HT1080 (cell line): Measurements from ENCODE around the gene STAP1. TPM values are rescaled to one million over a fixed set of nuclear protein-coding genes. Genes with fewer than 3 reads are reported as not detected.

ENCODE experiments used
- DNase-seq: peaks from one replicate; pipeline ENCODE4 v3.0.0-alpha.2; 2015; ENCODE audit warnings: low read depth
- total RNA-seq: library from RNA; depleted of rRNA; stranded (reverse); fragments of >200 nt; shearing (Covaris generic); gene quantifications from 2 replicates; pipeline ENCODE4 v1.2.3, GENCODE V29; 2014

Gene STAP1
- total RNA-seq, 1 experiment from 2014 or later = not detected

DNA sequence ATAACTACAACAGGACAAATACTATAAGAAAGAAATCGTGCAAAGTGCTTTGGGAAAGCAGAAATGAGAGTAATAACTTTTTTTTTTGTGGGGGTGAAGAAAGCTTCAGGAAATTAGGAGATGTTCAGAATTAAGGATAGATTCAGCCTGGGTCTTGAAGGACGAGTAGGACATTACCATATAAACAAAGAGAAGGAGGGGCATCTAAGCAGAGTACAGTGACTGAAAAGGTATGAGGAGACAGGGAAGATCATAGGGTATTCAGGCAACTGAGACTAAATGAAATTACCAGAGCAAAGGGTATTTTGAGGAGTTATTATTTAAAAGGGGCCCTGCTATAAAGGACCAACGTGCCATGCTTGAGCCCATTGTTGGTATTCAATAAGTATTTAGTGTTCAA, 3.1 kb upstream of the STAP1 start:
- no peak for DNase-seq

DNA sequence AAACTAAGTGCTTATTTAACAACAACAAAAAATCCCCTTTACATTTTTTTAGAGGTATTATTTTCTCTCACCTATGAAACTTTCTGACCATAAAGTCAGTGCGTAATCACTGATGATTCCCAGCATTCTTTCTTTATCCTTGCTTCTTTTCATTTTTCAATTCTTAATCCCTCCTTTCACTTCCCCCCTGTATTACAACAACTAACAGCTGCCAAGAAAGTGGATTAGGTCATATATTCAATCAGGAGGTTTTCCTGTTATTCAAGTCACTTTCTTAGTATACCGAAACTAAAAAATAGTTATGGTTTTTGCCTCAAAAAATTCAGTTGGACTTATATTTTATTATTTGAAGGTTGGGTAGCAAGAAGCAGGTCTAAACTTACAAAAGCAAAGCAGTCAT, 2.1 kb upstream of the STAP1 start:
- no peak for DNase-seq

DNA sequence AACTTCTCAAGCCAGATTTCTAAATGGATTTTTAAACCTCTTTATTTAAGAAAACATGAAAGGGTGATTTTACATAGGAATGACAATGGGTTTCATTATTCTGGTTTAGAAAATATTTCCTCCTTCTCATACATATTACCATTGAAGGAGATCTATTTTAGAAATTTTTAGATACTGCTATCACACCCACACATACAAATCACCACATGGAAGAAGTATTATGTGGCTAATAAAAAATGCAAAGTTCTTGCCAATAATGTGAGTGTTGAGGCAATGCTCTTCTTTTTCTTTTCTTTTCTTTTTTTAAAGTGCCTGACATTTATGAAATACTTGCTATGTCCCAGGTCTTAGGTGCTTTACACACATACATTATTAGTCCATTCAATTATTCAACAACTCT, 6.8 kb downstream of the STAP1 start:
- no peak for DNase-seq

DNA sequence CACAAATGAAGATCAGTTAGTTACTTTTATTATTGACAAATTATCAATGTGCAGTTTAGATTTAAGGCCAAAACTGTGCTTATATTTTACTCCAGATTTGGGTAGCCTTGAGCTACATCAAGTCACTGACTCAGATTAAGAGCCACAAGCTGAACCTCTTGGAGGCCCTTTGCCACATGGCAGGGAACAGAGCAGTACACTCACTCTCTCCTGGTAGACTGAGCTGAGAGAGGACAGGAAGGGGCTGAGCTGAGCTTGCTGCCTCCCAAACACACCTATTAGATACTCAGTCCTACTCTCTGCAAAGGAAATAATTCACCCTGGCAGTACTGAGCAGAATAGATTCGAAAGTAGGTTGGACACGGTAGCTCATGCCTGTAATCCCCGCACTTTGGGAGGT, 7.8 kb downstream of the STAP1 start:
- DNase-seq = no peak

DNA sequence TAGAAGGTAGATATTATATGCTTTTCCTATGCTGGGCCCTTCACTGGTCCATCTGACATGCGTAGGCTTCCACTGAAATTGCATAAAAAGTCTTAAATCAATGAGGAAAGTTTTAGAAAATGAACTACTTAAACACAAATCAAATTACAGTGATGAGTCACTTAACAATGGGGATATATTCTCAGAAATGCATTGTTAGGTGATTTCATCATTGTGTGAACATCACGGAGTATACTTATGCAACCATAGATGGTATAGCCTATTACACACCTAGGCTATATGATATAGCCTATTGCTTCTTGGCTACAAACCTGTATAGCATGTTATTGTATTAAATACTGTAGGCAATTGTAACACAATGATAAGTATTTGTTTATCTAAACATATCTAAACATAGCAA, 10.3 kb downstream of the STAP1 start:
- no peak for DNase-seq

DNA sequence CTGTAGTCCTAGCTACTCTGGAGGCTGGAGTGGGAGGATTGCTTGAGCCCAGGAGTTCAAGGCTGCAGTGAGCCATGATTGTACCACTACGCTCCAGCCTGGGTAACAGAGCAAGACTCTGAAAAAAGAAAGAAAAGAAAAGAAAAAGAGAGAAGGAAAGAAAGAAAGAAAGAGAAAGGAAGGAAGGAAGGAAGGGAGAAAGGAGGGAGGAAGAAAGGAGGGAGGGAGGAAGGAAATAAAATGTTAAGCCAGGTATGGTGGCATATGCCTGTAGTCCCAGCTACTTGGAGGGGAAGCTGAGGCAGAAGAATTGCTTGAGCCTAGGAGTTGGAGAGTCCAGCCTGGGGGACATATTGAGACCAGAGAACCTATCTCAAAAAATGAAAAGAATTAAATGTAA, 12.0 kb downstream of the STAP1 start:
- no peak for DNase-seq

DNA sequence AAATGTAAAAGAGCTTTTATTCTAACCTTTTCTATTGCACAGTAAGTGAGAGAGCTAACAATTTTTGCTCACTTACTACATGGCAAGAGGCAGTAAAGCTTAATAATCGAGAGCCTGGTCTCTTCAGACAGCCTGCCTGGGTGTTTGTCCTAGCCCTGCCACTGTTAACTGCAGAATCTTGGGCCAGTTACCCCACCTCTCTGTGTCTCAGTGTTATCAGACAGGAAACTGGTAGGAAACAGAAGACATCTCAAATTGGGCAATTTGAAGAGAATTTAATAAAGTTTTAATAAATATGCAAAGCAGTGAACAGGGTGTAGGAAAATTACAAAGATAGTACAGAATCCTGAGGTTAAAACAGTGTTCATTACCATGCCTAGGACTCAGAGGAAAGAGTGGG, 13.4 kb downstream of the STAP1 start:
- no peak for DNase-seq

DNA sequence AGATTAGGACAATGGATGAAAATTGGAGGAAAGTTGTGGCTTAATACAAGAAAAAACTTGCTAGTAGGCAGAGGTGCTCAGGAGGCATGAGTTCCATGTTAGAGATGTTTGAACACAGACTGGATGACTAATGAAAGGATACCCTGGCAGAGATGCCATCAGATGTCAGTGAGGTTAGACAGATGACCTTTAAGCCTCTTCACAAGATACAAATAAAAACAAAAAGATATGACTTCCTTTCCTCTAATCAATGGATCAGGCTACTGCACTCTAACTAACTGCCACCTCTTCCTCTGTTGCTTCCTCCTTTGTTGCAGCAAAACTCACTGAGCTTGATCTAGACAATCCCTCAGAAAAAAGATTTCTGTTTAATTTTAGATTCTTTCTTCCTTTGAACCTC, 14.7 kb downstream of the STAP1 start:
- DNase-seq = no peak

DNA sequence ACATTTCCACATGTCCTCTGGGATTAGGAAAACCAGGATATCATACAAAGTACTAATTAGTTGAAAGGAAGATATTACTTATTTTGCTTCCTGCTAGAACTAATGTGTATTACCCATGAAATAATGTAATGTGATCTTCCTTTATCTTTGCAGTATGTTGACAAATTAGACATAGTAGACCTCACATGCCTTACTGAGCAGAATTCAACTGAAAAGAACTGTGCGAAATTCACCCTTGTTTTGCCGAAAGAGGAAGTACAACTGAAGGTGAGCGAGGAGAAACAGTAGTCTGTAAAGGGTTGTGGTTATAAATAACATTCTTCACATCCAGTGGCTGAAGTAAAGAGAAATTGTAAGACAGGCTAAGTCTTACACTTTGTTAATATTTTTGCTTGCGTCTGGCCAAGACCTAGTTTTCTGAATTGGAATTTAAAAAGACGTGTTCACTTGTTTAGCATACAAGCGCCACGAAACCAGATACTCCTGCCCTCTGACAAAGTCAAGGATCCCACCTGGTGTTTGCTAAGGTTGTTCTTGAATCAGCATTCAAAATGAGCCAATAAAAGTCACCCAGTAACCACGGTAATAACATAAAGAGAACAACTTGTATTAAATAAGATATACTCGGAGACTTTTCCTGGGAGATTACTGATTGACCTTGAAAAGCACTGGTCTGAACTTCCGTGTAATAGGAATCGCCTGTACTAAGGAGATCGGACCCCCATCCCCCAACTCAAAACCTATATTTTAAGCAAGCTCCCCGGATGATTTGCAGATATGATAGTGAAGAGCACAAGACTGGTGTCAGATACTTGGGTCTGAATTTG, 16.9 kb downstream of the STAP1 start:
- no peak for DNase-seq

DNA sequence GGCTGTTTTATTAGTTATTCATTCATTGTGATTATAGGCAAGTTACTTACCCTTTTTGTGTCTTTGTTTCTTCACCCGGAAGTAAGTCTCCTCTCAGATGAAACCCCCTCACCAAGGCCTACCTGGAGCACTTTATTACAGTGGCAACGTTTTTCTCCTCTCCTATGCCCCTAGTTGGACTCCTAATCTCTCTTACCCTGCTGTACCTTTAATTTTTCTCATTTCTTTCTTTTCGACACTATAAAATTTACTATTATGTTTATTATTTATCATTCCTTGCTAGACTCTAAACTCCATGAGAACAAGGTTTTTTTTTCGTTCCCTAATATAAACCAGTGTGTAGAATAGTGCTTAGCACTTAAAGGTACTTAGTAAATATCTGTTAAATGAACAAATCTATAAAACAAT, 17.5 kb downstream of the STAP1 start:
- no peak for DNase-seq

DNA sequence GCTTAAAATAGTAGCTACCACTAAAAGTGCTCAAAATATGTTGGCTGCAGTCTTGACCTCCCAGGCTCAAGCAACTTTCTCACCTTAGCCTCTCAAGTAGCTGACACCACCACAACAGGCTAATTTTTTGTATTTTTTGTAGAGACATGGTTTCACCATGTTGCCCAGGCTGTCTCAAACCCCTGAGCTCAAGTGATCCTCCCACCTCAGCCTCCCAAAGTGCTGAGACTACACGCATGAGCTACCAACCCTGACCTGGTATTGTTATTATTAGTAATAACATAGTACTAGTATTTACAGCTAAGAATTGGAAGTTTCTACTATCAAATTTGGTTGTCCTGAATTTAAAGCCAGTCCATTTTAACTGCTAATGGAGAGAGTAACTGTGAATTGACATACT, 18.0 kb downstream of the STAP1 start:
- no peak for DNase-seq

DNA sequence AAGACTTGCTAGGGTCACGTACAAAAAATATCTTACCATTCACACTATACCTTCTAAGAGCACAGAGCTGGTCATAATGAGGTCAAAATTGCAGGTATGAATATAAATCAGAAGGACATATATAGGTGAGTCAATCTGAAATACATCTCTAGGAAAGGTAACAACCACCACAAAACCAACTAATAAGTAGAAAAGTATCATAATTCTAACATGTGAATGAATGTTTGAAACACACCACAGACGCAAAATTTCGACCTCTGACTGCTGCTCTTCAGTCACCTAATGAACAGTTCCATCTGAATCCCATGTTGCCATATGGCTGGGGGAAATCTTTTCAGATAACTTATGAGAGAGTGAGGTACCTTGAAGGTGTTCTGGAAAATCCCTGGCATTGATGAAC, 22.1 kb downstream of the STAP1 start:
- no peak for DNase-seq

DNA sequence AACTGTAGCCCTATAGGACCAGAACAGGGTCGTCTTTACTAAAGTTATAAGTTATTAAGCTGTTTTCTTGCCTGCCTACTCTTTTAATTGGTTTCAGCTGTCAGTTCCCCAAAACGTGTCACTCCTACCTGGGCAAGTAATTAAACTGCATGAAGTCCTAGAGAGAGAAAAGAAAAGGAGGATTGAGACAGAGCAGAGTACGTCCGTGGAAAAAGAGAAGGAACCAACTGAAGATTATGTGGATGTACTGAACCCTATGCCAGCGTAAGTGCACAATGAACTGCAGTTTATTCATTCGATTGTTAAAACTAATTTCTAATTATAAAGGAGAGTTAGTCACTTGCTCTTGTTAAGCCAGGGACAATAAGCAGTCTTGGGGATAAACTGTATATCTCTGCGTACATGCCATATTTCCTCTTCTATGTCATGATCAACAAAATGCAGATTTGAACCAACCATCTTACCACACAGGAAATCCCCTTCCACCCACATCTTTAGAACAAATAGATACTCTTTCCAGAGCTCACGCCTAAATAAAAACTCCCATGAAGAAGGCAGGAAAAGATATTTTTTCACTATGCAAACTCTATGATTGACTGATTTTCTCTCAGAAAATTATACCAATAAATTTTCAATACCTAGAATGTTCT, 22.8 kb downstream of the STAP1 start:
- no peak for DNase-seq

DNA sequence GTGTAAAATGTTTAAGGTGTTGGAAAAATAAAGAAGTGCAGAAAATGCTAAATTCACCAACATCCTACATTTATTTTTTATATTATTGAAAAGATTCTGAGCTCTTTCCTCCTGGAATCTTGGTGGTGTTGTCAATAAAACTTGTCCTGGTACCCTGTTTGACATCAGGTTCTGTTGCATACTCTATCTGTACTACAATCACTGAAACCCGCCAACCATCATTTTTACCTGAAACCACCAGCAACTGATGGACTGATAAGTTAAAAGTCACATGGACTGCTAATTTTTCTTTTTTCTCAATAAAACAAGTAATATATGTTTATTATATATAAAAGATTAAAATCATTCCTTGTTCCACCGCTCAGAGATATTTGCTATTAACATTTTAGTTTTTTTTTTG, 23.4 kb downstream of the STAP1 start:
- no peak for DNase-seq

DNA sequence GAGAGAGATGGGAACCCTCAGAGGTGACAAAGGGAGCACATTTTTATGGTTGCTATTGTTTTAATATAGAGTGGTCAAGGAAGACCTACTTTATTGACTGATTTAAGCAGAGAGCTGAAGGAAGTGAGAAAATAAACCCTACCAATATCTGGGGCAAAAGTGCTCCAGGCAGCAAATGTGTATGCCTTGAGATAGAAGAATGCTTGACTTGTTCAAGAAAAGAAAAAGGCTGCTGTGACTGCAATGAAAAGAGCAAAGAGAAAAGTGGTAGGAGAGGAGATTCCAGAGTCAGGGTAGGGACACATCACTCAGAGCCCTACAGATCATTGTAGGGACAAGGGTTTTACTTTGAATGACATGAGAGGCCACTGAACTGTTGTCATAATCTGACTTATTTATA, 26.0 kb downstream of the STAP1 start:
- no peak for DNase-seq

DNA sequence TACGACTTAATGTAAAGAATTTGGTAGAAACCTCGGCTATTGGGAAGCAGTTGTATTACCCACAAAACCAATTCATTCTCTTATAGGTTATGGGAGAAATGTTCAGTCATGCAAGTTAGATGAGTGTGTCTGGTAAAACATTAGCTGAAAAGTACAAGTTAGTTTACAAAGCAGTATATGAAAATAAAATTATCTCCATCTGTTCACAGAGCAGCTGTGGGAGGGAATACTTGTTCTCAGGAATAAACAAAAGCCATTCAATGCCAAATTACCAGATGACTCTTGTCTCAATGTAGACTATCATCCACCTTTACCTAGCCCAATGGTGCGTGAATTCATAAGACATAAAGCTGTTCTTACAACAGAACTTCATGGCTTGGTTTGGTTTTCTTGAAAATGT, 28.6 kb downstream of the STAP1 start:
- DNase-seq = no peak

DNA sequence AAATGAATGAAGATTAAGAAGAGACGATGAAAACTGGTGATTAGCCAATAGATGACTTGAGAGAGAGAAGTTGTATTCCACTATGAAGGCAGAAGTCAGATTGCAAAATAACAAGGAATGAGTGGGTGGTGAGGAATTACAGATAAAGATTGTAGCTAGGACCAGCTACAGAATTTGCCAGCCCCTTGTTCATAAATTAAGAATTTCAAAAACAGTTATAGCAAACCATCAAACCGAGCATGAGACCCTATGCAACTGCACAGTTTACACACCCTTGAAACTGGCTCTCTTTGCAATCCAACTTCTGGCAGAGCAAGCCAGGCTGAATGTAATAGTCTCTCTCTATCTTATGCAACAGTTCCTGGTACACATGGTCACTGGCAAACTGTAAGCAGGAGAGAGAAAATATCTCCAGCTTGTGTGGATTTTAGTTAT, 35.2 kb downstream of the STAP1 start:
- no peak for DNase-seq

DNA sequence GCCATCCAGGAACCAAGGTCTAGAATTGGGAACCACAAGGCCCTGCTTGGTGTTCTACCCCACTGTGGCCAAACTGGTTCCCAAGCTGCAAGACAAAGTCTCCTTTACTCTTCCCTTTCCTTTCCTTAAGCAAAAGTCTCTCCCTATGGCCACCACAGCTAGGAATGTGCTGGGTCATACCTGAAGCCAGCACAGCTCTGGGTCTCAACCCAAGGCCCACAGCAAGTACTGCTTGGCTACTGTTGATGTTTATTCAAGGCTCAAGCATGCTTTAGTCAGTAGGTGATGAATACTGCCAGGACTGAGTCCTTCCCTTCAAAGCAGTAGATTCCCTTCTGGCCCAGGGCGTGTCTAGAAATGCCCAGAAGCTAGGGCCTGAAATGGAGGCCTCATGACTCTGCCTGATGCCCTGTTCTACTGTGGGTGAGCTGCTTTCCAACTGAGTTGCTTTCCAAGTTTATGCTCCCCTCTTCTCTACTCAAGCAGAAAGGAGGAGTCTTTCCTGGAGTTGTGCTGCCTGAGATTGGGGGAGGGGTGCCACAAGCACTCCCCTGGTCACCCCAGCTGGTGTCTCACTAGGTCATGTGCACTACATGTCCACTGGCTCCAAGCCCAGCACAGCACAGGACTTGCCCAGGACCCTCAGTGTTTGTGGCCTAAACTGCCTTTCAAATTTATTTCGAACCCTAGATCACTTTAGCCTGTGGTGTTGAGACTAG, 44.9 kb downstream of the STAP1 start:
- DNase-seq = peak; percentile 4

DNA sequence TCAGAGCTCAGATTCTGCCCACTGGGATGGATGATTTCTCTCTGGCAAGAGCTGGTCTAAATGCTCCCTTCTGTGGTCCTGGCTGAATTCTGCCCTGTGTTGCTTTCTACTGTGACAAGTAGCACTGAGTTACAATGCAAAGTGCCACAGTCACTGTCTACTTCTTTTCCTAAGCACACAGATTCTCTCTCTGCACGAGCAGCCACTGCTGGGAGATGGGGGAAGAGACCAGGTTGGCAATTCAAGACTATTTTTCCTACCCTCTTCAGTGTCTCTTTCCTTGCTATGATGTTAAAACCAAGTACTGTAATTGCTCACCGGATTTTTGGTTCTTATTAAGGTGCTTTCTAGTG, 45.5 kb downstream of the STAP1 start:
- DNase-seq = no peak

DNA sequence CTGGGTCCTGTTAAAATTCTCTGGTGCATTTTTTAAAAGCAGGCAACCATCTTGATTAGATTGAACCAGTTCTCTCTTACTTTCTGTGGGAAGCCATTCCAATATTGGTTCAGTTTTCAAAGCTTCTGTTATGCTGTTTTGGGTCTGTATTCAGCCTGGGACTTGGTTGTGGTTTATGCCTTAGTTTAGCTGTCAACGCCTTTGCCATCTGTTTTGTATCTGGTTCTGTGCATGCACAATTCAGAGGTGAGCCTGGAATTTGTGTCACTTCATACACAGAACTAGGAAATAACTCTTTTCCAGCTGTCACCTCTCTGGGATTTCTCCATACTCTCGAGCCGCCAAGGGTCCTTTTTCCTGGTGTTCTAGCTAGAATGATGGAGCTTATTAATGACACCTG, 46.2 kb downstream of the STAP1 start:
- no peak for DNase-seq

DNA sequence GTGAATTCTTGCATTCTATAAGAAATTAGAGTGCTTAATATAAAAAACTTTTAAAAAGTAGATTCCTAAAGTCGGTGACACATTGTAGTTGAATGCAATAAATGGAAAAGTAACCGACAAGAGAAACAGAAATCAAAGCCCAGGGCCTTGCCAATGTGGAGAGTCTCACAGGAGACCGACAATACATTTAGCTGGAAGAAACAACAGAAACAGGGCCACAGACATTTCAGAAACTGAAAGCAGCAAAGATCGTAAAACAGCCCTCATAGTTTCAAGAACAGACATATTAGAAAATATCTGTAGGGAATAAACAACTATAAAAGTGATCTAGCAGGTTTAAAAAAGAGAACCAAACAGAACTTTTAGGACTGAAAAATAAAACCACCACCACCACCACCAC, 49.5 kb downstream of the STAP1 start:
- DNase-seq = no peak

DNA sequence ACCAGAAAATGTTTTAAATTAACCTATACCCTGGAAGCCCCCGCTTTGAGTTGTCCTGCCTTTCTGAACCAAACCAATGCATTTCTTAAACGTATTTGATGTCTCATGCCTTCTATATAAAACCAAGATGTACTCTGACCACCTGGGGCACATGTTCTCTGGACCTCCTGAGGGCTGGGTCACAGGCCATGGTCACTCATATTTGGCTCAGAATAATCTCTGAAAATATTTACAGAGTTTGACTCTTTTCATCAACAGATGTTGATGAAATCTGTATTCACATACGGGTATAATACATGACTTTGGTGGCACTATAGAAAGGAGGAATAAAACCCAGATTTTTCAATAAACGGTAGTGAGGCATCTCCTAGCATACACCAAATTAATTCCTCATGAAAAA, 55.7 kb downstream of the STAP1 start:
- no peak for DNase-seq

DNA sequence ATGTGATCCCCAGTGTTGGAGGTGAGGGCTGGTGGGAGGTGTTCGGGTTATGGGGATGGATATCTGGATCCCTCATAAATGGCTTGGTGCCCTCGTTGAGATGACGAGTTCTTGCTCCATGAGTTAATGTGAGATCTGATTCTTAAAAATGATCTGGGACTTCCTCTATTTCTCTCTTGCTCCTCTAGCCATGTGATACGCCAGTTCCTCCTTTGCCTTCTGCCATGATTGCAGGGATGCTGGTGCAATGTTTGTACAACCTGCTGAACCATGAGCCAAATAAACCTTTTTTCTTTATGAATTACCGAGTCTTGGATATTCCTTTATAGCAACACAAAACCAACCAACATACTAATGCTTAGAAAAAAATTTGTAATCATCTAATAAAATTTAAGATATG, 56.6 kb downstream of the STAP1 start:
- DNase-seq = no peak
